Measurements from ENCODE around the gene B4GALNT3. TPM values are rescaled to one million over a fixed set of nuclear protein-coding genes. Genes with fewer than 3 reads are reported as not detected.

Gene B4GALNT3
- polyA plus RNA-seq, 2 of the 4 experiments (the other 2 are of a cell fraction), result 0.43 to 0.53 TPM

- 66% methylated on average over 9 of the region's 12 CpGs for whole genome bisulfite sequencing (ENCODE audit: missing lambda C conversion rate)
- CTCF ChIA-PET, result interaction anchor here (0.7 kb wide), 1 partner anchor 189 kb away, joined by 3 read pairs; no protein-coding TSS in a partner anchor
- no peak for FAIRE-seq
Measured at GRCh38 chr12:562634-563033, 102.9 kb downstream of the B4GALNT3 start.

DNA sequence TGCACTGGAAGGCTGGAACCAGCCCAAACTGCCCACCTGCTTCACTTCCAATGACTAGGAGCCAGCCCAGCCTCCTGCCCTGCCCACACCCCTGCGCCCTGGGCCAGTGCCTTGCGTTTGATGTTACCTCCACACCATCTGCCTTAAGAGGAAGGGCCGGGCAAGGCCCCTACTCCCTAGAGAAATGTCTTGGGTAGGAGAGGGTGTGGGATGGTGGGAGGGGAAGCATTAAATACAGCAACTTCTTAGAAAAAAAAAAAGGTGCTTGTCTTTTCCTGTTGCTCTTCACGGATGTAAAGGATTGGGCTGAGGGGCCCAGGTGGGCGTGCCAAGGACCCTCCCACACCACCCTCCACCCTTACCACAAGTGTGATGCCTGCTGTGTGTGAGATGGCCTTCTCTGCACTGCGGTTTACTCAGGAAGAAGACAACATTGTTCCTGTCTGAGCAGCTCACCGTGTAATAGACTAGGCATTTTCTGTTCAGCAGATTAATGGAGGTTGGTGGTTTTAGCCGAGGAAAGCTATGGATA is 103.6 kb downstream of the B4GALNT3 start:
- CTCF ChIA-PET, result interaction anchor here (1.3 to 1.6 kb wide), 2 partner anchors 13 to 17 kb away, joined by 3 to 5 read pairs; no protein-coding TSS in a partner anchor
- no peak overlapping the region for H3K4me2 ChIP-seq
- POLR2A ChIA-PET, result no interaction called here
- FAIRE-seq (no peak), ATAC-seq (no peak), DNase-seq (ENCODE audit: low read depth in 1 of 2, low spot score in 1 of 2) (no peak)
- TF ChIP-seq USF2 (IDR thresholded peaks at IDR 0.05) (no peak), NFE2L2 (conservative IDR thresholded peaks at IDR 0.05; ENCODE audit: low read length) (no peak), PBX3 (IDR thresholded peaks at IDR 0.05) (no peak), GATA3 (IDR thresholded peaks at IDR 0.05; ENCODE audit: borderline replicate concordance) (no peak), EHF (CRISPR knock-in tag; IDR thresholded peaks at IDR 0.05) (no peak), ESRRA (IDR thresholded peaks at IDR 0.05; ENCODE audit: borderline replicate concordance, low read length) (no peak), JUN (IDR thresholded peaks at IDR 0.05) (no peak), EHMT2 (IDR thresholded peaks at IDR 0.05; ENCODE audit: low read depth) (no peak), E2F6 (IDR thresholded peaks at IDR 0.05; ENCODE audit: borderline replicate concordance, low read depth) (no peak), RFX5 (IDR thresholded peaks at IDR 0.05) (no peak), HMGXB4 (CRISPR knock-in tag; IDR thresholded peaks at IDR 0.05; ENCODE audit: borderline replicate concordance) (no peak), SMC3 (IDR thresholded peaks at IDR 0.05) (no peak), HOXB13 (CRISPR knock-in tag; IDR thresholded peaks at IDR 0.05; ENCODE audit: low read depth) (no peak)
- WGBS (ENCODE audit: missing lambda C conversion rate), result 61% methylated on average over 8 of the region's 8 CpGs
- H3K9me3 ChIP-seq, result no peaks in the 10 kb centered on the region
- no peak overlapping the region for H3K27ac ChIP-seq
- no peaks in the 10 kb centered on the region for H3K4me1 ChIP-seq
- no peak overlapping the region for H3K4me3 ChIP-seq

More at GRCh38 chr12:562634-563033, 102.9 kb downstream of the B4GALNT3 start:
- H3K9me3 ChIP-seq, result no peaks in the 10 kb centered on the region
- TF ChIP-seq GATA3 (IDR thresholded peaks at IDR 0.05; ENCODE audit: borderline replicate concordance) (no peak), RNF2 (IDR thresholded peaks at IDR 0.05; ENCODE audit: borderline replicate concordance, low read depth) (no peak), CBX8 (IDR thresholded peaks at IDR 0.05) (no peak), ZFP36 (IDR thresholded peaks at IDR 0.05; ENCODE audit: borderline replicate concordance, partially characterized antibody) (no peak), NFE2L2 (conservative IDR thresholded peaks at IDR 0.05; ENCODE audit: low read length) (no peak), USF2 (IDR thresholded peaks at IDR 0.05) (no peak)
- no peak overlapping the region for H3K27ac ChIP-seq
- ATAC-seq, result no peak
- H3K4me3 ChIP-seq, result no peak overlapping the region
- POLR2A ChIA-PET, result no interaction called here
- no peaks in the 10 kb centered on the region for H3K4me1 ChIP-seq
- H3K4me2 ChIP-seq, result no peak overlapping the region
- DNase-seq (ENCODE audit: low read depth in 1 of 2, low spot score in 1 of 2), result no peak

GRCh38 chr12:563787-564298 is 104.1 kb downstream of the B4GALNT3 start:
- Histone ChIP-seq H3K4me2 (no peak overlapping the region), H3K4me1 (no peaks in the 10 kb centered on the region), H3K9me3 (no peaks in the 10 kb centered on the region), H3K4me3 (no peak overlapping the region), H3K27ac (no peak overlapping the region)
- ChIA-PET CTCF (interaction anchor here (1.3 to 1.6 kb wide), 3 partner anchors 9 to 17 kb away, joined by 3 to 8 read pairs (median 5); no protein-coding TSS in a partner anchor), POLR2A (no interaction called here)
- DNase-seq (ENCODE audit: low read depth in 1 of 2, low spot score in 1 of 2) (no peak), FAIRE-seq (no peak), ATAC-seq (no peak)
- TF ChIP-seq RARB (CRISPR knock-in tag; IDR thresholded peaks at IDR 0.05) (no peak), MAFK (IDR thresholded peaks at IDR 0.05; ENCODE audit: partially characterized antibody) (no peak)
- WGBS (ENCODE audit: missing lambda C conversion rate), result 61% methylated on average over 7 of the region's 7 CpGs
